Activated CD4-positive, alpha-beta T cell treated with anti-CD3 and anti-CD28 coated beads, Interleukin-2, amount 50 U/mL, for 1 hour (primary cell): ENCODE results near the gene SLC9A9.
"Not testable (repeated sequence)": the region's sequence is repeated elsewhere in the genome, so short reads cannot be mapped to it uniquely, and the experiment has no call there.

Source experiments
- DNase-seq: peaks from one replicate; pipeline ENCODE4 v3.0.0-alpha.2; 2020

SLC9A9 gene

DNA sequence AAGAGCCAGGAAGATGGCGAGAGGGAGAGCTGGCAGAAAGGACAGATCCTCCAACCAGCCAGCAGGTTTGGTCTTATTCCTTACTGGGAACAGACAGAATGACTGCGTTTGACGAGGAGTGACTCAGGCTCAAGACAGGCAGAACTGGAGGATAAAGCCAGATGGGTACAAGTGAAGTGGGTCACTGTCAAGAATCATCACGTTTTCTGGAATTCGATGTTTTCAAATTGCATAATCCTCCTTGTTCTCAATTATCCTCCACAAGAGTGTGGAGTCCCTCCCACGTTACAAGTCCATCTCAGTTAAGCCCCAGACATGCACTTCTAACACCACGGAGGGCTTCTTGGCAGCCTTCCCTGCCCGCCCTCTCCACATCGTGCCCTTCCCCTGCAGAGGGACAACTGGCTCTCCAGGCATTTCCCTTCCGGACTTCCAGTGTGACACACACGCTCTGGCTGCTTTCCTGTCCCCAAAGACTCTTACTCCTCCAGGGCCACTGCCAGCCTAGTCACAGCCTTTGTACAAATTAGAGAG is 545.6 kb downstream of the SLC9A9 start:
- DNase-seq, result no peak

DNA sequence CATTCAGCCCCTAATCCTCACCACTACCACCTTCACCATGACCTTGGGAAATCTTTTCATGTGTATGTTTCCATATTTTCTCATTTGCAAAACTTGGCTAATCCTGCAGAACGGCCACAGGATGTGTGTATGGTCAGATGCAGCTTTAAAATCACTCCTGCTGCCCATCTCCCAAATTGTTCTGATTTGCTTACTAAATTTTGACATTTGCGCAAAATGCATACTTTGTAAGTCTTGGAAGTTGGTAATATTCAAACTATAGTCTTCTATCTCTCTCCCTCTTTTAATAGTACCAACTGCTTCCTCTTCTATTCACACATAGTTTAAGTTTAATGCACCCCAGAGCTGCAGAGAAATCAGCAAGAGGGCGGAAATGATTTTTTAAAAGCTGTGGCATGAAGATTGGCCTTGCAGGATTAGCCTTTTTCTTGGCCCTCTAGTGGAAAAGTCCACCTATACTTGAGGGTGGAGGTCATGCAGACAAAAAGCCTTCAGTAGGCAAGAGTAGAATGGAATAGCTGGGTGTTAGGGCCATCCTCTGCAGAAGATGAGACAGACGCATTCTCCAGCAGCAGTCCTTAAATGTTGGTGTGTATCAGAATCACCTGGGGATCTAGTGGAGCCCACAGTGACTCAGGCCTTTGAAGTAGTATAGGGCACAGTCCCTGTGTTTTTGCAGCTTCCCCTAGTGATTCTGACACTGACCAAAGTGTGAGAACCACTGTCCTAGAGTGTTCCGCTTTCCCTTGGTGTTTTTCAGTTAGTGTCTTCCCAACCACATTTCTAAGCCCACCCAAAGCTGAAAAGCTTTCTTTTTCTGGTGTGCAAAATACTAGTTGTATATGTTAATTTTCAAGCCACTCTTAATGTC is 547.0 kb downstream of the SLC9A9 start:
- no peak for DNase-seq

- no peak for DNase-seq
Measured at GRCh38 chr3:143298886-143299535, 549.3 kb downstream of the SLC9A9 start.

DNA sequence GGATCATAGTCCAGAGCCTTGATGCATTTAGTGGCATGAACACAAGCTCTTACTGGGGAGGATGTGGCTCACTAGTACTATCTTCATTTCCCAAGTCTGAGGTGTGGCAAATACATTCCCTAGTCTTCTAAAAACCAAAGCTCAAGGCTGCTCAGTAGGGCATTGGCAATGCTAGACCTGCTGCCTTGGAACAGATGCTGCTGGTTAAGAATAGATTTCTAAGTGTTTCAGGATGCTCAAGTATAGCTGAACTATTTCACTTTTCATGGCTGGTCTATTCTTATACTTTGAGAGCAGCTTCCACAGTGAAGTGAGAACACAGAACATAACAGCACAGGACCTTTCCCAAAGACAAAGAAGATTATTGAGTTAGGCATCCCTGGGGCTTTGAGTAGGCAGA is 549.9 kb downstream of the SLC9A9 start:
- DNase-seq, result no peak

DNA sequence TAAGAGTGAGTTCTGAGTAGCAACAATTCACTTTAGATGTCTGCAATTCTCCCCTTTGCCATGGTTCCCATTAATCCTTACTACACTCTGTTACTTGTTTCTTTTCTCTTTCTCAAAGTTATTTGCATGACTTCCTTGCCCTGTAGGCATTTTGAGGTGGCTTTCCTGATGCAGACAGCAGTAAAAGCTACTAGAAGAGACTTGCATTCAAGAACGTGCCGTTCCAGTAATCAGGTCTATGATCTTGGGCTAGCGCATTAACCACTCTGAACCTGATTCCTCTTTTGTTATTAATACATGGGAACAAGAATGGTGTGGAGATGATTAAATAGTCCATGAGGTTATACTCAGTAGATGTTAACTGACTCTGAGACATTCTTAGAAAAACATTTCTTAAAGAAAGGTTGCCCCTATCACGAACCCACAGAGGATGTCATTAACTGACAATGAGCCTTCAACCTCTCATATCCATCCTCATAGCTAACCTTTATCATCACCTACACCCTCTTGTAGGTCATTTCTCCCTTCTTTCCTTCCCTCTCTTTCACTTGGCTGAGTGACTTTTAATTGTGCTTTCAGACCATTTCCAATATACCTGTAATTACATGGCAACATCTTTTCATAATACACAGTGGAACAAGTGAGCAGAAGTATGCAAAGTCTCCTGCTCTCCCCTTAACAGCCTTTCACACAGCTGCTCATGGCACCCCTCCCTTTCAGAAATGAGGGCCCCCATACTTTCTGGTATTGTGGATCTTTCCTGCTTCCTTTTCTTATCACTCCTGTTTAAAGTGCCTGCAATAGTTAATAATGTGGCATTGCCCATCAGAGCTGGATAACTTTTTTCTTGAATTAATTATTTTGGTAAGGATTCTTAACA is 552.8 kb downstream of the SLC9A9 start:
- DNase-seq, result no peak

GRCh38 chr3:143294188-143294587 is 554.1 kb downstream of the SLC9A9 start:
- DNase-seq, result no peak

DNA sequence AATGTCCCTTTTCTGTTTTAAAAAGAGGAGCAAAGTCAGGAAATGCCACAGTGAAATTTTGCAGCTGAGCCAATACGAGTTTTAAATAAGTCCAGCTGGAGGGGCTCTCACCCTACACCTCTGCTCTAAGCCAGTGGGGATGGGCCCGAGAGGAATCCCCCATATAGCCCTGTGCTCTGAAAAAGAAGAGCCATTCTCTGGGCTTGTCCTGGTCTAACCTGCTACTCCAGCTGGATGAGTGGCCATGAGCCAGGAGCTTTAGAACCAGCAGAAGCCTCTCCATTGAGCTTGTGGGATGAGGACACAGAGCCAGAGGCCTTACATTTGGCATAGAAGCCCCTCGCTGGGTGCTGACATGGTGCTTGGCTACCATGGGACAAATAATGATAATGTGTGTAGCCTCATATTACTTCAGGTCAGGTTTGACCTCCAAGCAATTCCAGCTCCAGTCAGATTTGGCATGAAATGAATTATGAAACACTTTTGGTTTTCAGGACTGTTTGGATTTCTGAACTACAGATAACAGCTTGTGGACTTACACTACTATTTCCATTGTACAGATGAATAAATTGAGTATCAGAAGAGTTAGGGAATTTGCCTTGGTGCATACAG is 556.3 kb downstream of the SLC9A9 start:
- no peak for DNase-seq

DNA sequence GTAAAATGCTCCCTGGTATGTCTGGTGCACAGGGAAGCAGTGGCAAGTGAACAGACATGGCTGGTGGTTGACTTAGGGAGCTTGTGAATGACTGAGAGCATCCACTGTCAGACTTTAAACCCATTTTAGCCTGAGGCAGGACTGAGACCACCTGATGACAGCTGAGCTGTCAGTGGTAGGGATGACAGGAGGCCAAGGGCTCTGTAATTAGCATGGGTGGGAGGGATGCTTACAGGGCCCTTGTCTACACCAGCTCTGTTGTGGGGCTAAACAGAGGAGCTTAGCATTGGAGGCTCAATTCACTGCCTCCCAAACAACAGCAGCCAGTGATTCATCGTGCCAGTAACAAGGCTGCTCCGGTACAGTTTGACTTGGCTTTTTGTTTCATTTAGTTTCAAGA is 559.3 kb downstream of the SLC9A9 start:
- DNase-seq, result no peak

- no peak for DNase-seq
Measured at GRCh38 chr3:143287403-143287802, 560.9 kb downstream of the SLC9A9 start.

- no peak for DNase-seq
Measured at GRCh38 chr3:143286392-143287010, 561.8 kb downstream of the SLC9A9 start.

DNA sequence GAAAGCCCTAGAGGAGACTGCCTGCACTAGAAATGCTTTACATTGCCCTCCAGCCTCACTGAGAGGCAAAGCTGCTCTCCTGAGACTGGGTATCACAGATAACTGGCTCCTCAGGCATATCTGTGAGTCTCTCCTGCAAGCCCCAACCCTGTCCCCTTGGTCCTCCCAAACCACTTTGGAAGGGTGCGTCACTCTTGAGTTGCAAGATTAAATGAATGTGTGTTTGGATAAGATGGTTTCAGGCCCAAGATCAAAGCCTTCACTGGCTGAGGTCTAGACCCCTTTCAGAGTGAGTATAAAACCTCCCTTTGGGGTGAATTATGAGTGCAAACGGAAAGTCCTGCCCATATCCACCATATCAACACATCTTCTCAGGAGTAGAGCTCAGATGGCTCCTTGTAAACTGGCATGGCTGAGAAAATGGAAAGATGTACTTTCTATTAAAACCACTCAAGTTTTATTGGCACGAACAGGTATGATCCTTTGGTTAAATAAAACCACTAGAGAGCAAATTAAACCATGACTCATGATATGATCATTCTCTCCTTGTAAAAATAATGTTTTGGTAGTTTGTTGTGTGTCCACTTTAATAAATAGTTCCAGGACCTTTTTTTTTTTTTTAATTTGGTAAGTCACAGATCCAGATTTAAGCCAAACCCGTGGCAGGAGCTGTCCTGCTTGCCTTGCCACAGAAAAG is 564.7 kb downstream of the SLC9A9 start:
- DNase-seq, result no peak

GRCh38 chr3:143280984-143281383 is 567.3 kb downstream of the SLC9A9 start:
- no peak for DNase-seq

DNA sequence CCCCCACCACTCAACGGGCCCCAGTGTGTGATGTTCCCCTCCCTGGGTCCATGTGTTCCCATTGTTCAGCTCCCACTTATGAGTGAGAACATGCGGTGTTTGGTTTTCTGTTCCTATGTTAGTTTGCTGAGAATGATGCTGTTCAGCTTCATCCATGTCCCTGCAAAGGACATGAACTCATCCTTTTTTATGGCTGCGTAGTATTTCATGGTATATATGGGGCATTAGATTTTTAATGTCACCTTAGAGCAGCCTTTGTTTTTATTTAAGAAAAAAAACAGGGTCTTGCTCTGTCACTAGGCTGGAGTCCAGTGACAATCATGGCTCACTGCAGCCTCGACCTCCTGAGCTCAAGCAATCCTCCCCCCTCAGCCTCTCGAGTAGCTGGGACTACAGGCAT is 568.7 kb downstream of the SLC9A9 start:
- not testable (repeated sequence) for DNase-seq

DNA sequence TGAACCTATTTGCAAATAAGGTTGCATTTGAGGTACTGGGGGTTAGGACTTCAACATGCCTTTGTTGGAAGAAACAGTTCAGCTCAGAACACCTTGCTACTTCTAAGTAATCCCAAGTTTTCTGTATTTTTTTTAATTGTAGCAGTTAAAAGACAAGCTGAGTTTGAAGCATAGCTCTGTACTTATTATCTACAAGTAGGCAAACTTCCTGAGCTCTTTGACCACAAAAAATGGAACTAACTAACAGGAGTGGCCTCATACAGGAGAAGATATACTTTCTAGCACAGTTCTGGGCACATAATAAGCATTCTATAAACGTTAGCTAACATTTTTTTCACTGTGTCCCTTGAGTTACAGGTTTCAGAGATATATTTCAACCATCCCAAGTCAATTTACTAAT is 569.5 kb downstream of the SLC9A9 start:
- DNase-seq, result no peak

DNA sequence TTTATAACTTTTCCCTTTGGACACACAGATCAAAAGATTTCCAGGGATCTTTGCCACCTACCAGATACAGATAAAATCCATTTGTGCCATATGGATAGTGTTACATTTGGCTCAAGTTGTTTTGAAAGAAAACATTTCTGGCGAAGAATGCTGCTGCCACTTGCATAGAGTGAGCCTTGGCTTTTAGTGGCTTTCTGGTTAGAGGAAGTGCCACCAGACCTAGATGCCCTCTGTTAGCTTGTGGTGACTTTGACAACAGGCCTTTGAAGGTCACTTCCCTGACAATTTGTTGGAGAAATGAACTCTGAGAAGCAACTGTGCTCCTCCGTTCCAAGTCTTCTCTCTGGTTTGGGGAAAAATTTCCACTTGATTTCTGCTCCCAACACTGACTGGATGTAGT is 570.7 kb downstream of the SLC9A9 start:
- no peak for DNase-seq

DNA sequence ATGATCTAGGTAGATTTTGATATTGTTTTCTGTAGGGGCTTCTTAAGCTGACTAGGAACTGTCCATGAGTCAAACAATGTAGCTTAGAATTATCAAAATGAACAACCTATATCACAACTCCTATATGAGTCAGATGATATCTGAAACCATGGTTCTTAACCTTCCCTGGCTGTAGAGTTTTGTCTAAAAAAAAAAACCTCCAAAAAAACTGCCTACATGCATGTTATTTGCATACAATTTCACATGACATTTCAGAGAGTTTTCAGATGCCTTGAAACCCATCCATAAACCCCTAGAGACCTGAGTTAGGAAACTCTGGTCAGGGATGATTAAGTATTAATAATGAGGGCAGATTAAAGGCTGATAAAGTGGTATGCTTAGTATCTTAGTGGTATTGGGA is 571.7 kb downstream of the SLC9A9 start:
- no peak for DNase-seq

DNA sequence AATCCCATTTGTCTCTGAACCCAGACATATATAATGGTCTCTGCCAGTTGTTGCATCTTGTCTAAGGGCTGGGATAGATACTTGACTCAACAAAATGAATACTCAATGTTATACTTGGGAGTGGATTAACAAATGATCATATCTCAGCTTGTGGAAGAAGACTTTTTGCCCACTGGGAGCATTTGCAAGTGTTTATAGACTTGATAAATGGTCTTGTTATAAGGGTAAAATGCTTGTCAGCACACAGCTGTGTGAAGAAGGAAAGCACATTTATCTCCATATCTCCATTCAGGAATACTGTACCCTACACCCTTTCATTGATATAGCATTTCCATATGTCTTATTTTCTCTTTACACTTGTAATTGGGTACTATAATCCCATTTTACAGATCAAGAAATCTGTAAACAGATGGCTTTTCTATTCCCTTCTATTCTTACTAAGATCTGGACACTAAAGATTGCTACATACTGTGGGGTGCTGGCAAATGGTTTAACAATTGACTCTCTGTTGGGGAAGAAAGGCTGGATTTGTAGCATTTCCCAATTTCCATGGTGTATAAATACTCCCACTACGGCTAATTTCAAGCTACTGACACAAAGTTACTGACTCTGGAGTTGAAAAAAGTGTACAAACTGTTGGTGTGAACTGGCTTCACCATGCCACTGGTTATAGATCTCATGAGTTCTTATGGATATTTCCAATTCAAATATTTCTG is 574.1 kb downstream of the SLC9A9 start:
- DNase-seq, result no peak

GRCh38 chr3:143271136-143271535 is 577.1 kb downstream of the SLC9A9 start:
- no peak for DNase-seq

DNA sequence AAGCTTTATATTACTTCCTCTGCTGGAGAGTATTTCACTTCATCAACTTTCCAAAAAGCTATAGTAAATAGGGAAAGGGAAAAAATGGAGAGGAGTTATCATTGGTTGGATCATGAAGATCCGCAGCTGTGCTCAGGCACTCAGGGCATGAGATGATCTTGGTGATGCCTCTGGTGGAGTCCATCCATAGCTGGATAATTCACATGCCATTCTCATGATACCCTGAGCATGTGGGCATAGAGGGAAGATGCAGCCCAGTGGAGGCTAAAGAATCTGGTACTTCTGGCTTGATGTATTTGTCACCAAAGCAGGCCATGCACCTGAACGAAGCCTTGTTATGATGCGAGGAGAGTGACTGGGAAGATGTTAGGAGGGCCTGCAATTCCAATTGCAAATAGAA is 578.5 kb downstream of the SLC9A9 start:
- no peak for DNase-seq

DNA sequence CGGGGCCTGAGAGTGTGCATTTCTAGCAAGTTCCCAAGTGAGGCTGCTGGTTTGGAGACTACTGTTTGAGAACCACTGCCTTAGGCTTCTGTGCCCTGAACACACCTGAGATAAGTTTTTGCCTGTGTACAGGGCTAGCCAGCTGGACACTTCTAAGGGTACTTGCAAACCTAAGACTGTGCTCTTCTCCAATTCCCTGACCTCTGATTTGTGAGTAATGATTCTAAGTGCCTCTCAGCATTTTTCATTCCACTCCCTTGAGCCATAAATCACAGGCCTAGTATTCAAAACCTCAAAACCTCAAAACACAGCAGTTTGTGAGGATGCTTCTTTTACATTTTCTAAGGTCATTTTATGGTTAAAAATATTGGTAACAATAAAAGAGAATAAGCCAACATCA is 580.3 kb downstream of the SLC9A9 start:
- no peak for DNase-seq

GRCh38 chr3:143266927-143267326 is 581.3 kb downstream of the SLC9A9 start:
- DNase-seq, result no peak
